Measurements from ENCODE around the gene NCAPD3.

Gene NCAPD3

DNA sequence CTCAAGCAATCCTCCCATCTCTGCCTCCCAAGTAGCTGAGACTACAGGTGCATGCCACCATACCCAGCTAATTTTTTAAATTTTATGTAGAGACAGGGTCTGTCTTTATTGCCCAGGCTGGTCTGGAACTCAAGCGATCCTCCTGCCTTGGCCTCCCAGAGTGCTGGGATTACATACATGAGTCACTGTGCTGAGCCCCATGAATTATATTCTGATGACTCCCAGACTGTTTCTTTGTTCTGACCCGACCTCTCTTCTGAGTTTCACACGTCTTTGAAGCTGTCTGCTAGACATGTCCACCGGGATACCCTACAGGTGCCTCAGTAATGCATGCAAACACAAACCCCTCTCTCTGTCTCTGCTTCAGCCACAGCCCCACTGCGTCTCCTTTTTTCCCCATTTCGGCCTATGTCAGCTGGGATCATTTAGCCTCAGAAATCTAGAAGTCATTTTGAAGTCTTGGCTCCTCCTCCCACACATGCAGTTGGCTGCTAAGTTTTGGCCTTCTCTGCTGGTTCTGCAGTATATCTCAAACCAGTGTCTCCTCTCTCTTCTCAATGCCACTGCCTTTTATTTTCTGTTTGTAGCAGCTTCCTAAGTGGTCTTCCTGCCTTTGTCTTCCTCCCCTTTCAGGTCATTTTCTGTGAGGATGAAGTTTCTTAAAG, 5.5 kb upstream of the NCAPD3 start:
- Histone ChIP-seq H3K4me3 (ENCODE audit: low read depth, low read length) (no peak overlapping the region), H3K36me3 (replicated peaks) (no peaks in the 10 kb centered on the region), H3K27ac (no peak overlapping the region), H3K27me3 (replicated peaks) (no peaks in the 10 kb centered on the region)
- in situ Hi-C loops (cut with HindIII; ENCODE audit: low pct_ligation_motif_present, low sequenced_read_pairs): no loop called here
- TF ChIP-seq, protein P1, sequence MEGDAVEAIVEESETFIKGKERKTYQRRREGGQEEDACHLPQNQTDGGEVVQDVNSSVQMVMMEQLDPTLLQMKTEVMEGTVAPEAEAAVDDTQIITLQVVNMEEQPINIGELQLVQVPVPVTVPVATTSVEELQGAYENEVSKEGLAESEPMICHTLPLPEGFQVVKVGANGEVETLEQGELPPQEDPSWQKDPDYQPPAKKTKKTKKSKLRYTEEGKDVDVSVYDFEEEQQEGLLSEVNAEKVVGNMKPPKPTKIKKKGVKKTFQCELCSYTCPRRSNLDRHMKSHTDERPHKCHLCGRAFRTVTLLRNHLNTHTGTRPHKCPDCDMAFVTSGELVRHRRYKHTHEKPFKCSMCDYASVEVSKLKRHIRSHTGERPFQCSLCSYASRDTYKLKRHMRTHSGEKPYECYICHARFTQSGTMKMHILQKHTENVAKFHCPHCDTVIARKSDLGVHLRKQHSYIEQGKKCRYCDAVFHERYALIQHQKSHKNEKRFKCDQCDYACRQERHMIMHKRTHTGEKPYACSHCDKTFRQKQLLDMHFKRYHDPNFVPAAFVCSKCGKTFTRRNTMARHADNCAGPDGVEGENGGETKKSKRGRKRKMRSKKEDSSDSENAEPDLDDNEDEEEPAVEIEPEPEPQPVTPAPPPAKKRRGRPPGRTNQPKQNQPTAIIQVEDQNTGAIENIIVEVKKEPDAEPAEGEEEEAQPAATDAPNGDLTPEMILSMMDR (IDR thresholded peaks at IDR 0.05; ENCODE audit: low read depth, low read length, missing control alignments): no peak
- DNase-seq: no peak

DNA sequence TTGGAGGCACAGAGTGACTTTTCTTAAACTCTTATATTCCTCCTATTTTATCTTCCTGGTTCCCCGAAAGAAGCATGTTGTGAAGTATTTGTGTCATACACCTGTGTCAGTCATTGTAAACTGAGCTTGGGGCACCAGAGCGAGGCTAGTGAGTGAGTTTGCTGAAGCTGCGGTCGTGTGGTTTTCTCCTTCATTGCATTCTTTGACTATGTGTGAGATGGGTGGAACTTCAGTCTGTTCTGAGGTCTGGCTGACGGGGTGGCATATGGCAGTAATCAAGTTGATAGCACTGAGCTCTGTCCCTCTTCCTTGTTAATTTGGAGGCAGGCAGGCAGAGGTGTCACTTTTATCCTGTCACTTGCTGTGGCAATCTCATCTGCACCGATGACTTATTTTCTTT, 4.9 kb upstream of the NCAPD3 start:
- Histone ChIP-seq H3K36me3 (replicated peaks) (no peaks in the 10 kb centered on the region), H3K27ac (no peak overlapping the region), H3K27me3 (replicated peaks) (no peaks in the 10 kb centered on the region), H3K4me3 (ENCODE audit: low read depth, low read length) (no peak overlapping the region)
- in situ Hi-C loops (cut with HindIII; ENCODE audit: low pct_ligation_motif_present, low sequenced_read_pairs): no loop called here
- DNase-seq: no peak
- TF ChIP-seq, protein P1 (IDR thresholded peaks at IDR 0.05; ENCODE audit: low read depth, low read length, missing control alignments): no peak

DNA sequence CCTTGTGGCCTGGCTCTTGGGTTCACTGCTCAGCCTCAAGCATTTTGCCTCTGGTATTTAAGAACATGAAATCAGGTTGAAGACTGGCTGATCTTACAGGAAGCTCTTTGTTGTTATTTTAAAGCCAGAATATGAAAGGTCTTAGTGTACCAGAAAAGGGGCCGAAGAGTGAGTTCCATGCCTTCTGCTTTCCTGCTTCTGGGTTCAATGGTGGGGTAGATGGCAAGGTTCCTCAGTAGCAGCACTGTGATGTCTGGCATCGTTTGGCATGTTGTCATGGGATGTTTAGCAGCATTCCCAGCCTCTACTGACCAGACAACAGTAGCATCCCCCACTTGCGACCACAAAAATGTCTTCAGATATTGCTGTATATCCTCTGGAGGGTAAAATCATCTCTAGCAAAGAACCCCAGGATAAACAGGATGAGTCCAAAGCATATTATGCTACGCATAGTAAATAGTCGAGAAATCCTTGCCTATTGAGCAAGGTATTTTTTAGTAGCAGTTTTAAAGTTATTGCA, 3.1 kb upstream of the NCAPD3 start:
- Histone ChIP-seq H3K27ac (no peak overlapping the region), H3K4me3 (ENCODE audit: low read depth, low read length) (no peak overlapping the region), H3K27me3 (replicated peaks) (no peaks in the 10 kb centered on the region), H3K36me3 (replicated peaks) (no peaks in the 10 kb centered on the region)
- in situ Hi-C loops (cut with HindIII; ENCODE audit: low pct_ligation_motif_present, low sequenced_read_pairs): no loop called here
- peak; percentile 22 for DNase-seq
- TF ChIP-seq, protein P1 (IDR thresholded peaks at IDR 0.05; ENCODE audit: low read depth, low read length, missing control alignments): no peak

DNA sequence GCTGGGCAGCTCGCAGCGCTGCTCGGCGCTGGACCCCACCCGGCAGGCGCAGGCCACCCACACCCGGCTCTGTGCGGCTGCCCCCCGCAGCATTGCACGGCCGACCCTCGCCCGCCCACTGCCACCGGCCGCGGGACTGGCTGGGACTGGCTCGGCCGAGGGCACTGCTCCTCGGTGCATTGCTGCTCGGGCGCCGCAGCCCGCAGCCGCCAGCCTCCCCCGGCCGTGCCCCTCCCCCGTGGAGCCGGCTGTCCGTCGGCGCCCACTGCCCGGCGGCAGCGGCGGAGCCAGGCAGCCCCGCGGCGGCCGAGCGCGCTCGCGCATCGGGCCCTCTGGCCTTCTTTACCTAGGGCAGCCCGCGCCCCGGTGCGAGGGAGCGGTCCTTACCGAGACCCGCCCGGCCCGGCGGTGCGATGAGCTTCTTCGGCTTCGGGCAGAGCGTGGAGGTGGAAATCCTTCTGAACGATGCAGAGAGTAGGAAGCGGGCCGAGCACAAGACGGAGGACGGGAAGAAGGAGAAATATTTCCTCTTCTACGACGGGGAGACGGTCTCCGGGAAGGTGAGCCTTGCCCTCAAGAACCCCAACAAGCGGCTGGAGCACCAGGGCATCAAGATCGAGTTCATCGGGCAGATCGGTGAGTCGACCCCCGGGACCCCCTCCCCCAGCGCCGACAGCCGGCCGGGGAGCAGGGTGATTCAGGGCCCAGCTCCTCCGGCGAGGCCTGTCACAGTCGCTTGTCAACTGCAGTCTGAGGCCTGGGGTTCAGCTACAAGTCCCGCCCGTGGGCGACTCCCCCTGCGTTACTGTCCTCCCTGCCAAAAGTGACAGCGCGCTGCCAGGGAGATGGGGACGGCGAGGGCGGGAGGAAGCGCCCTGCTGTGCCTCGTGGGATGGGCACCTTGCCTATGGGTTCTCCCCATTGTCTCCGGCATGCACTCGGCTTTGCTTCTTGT, 1.2 kb upstream of the NCAPD3 start:
- peak overlapping the region; percentile 2 for H3K27ac ChIP-seq
- peak overlapping the region; percentile 83 for H3K4me3 ChIP-seq (ENCODE audit: low read depth, low read length)
- H3K36me3 ChIP-seq (replicated peaks): no peaks in the 10 kb centered on the region
- TF ChIP-seq, protein P1 (IDR thresholded peaks at IDR 0.05; ENCODE audit: low read depth, low read length, missing control alignments): no peak
- H3K27me3 ChIP-seq (replicated peaks): no peaks in the 10 kb centered on the region
- no peak for DNase-seq
- in situ Hi-C loops (cut with HindIII; ENCODE audit: low pct_ligation_motif_present, low sequenced_read_pairs): no loop called here

DNA sequence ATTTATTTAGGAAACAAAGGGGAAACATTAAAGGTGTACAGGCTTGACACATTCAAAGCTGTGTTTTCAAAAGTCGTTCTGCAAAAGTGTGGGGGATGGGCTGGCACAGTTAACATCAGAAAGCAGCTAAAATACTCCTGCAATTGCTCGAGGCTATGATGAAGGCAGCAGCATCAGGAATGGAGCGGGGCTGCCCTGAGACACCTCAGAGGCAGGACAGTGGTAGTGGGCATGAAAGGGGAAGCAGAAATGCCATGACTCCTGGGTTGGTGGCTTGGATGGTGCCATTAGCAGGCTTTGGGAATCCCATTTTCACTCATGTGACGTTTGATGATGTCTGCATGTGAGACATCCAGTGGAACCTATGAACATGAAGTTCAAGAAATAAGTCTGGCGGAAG, 646 bp downstream of the NCAPD3 start:
- TF ChIP-seq, protein P1 (IDR thresholded peaks at IDR 0.05; ENCODE audit: low read depth, low read length, missing control alignments): no peak
- in situ Hi-C loops (cut with HindIII; ENCODE audit: low pct_ligation_motif_present, low sequenced_read_pairs): no loop called here
- no peaks in the 10 kb centered on the region for H3K27me3 ChIP-seq (replicated peaks)
- no peak overlapping the region for H3K27ac ChIP-seq
- peaks cover 5% of the 10 kb centered on the region for H3K36me3 ChIP-seq (replicated peaks)
- no peak for DNase-seq
- H3K4me3 ChIP-seq (ENCODE audit: low read depth, low read length): peak overlapping the region; percentile 83

All from brain microvascular endothelial cell (primary cell).